Mucosa of rectum (tissue), 2 donors: ENCODE measurements around the gene GTSE1.
A peak's percentile ranks its signal among the peaks of the same experiment; 100 is the strongest.

Source experiments
- H3K27ac ChIP-seq, 2 donors: one replicate each; pipeline ENCODE4 v1.7.0; 2013; ENCODE audit warnings: inconsistent platforms in 2 of 2, low read depth in 2 of 2, low read length in 2 of 2
- H3K27me3 ChIP-seq, 2 donors: one replicate each; pipeline ENCODE4 v1.7.0; 2013; ENCODE audit warnings: low read length in 2 of 2; ENCODE audit not compliant: control insufficient read depth in 2 of 2, insufficient read depth in 2 of 2
- H3K36me3 ChIP-seq, 2 donors: one replicate each; pipeline ENCODE4 v1.7.0; 2013; ENCODE audit warnings: low read length in 2 of 2; ENCODE audit not compliant: control insufficient read depth in 2 of 2, insufficient read depth in 2 of 2
- H3K4me1 ChIP-seq, 2 donors: one replicate each; pipeline ENCODE4 v1.7.0; 2013; ENCODE audit warnings: low read length in 2 of 2, mild to moderate bottlenecking in 1 of 2; ENCODE audit not compliant: control insufficient read depth in 2 of 2, insufficient read depth in 2 of 2
- H3K4me3 ChIP-seq, 2 donors: one replicate each; pipeline ENCODE4 v1.7.0; 2013; ENCODE audit warnings: low read length in 2 of 2
- H3K9ac ChIP-seq, 2 donors: one replicate each; pipeline ENCODE4 v1.7.0; 2013; ENCODE audit warnings: low read length in 2 of 2, low read depth in 1 of 2, mild to moderate bottlenecking in 1 of 2
- H3K9me3 ChIP-seq, 2 donors: one replicate each; pipeline ENCODE4 v1.7.0; 2013; ENCODE audit warnings: low read length in 2 of 2; ENCODE audit not compliant: control insufficient read depth in 2 of 2
- donor health status: healthy.
- donor health status: Normal muscosa, but diverticular disease.

Gene GTSE1

GRCh38 chr22:46273432-46274148 lies 23.1 kb upstream of the GTSE1 start:
- Histone ChIP-seq H3K9me3 (no peaks in the 10 kb centered on the region), H3K4me3 (no peak overlapping the region), H3K4me1 (peaks cover 4 to 12% of the 10 kb centered on the region in 2 donors), H3K27ac (no peak overlapping the region), H3K9ac (no peak overlapping the region), H3K27me3 (no peaks in the 10 kb centered on the region), H3K36me3 (peaks cover 48 to 63% of the 10 kb centered on the region in 2 donors)

GRCh38 chr22:46274381-46274780 lies 22.3 kb upstream of the GTSE1 start:
- Histone ChIP-seq H3K9ac (no peak overlapping the region), H3K27me3 (no peaks in the 10 kb centered on the region), H3K4me3 (no peak overlapping the region), H3K4me1 (peaks cover 0 to 6% of the 10 kb centered on the region in 2 donors), H3K27ac (no peak overlapping the region), H3K36me3 (peaks cover 56 to 68% of the 10 kb centered on the region in 2 donors), H3K9me3 (no peaks in the 10 kb centered on the region)

DNA sequence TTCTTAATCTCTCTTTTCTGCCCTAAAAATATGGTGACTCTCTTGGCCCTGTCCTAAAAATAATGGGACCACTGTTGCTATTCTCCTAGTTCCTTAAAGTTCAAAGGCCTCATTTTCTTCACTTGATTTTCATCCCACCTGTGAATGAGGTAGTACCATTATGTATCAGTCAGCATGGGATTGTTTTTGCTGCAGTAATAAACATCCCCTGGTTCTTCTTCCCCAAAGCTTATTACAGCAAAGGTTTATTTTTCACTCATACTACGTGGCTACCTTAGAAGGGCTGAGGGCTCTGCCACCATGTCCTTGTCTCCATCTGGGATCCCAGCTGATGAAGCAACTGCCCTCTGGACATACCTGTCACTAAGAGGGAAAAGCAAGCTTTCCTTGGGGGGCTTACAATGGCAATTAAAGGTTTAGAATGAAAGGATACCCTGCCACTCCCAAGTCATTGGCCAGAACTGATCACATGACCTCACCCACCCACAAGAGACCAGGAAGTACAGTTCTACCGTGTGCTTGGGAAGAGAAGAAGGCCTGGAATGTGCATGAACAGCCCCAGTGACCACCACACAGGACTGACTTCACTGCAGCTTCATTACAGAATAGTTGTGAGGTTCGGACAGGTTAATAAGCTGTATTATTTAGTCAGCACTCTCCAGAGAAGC lies 21.1 kb upstream of the GTSE1 start:
- no peaks in the 10 kb centered on the region for H3K9me3 ChIP-seq
- no peak overlapping the region for H3K27ac ChIP-seq

GRCh38 chr22:46276563-46276962 lies 20.1 kb upstream of the GTSE1 start:
- H3K4me1 ChIP-seq: no peaks in the 10 kb centered on the region
- no peaks in the 10 kb centered on the region for H3K27me3 ChIP-seq
- peaks cover 78 to 86% of the 10 kb centered on the region in 2 donors for H3K36me3 ChIP-seq

More for the DNA sequence above, 21.1 kb upstream of the GTSE1 start:
- H3K4me3 ChIP-seq: no peak overlapping the region
- no peak overlapping the region for H3K9ac ChIP-seq
- H3K27me3 ChIP-seq: no peaks in the 10 kb centered on the region
- peaks cover 68 to 77% of the 10 kb centered on the region in 2 donors for H3K36me3 ChIP-seq
- H3K4me1 ChIP-seq: no peaks in the 10 kb centered on the region

DNA sequence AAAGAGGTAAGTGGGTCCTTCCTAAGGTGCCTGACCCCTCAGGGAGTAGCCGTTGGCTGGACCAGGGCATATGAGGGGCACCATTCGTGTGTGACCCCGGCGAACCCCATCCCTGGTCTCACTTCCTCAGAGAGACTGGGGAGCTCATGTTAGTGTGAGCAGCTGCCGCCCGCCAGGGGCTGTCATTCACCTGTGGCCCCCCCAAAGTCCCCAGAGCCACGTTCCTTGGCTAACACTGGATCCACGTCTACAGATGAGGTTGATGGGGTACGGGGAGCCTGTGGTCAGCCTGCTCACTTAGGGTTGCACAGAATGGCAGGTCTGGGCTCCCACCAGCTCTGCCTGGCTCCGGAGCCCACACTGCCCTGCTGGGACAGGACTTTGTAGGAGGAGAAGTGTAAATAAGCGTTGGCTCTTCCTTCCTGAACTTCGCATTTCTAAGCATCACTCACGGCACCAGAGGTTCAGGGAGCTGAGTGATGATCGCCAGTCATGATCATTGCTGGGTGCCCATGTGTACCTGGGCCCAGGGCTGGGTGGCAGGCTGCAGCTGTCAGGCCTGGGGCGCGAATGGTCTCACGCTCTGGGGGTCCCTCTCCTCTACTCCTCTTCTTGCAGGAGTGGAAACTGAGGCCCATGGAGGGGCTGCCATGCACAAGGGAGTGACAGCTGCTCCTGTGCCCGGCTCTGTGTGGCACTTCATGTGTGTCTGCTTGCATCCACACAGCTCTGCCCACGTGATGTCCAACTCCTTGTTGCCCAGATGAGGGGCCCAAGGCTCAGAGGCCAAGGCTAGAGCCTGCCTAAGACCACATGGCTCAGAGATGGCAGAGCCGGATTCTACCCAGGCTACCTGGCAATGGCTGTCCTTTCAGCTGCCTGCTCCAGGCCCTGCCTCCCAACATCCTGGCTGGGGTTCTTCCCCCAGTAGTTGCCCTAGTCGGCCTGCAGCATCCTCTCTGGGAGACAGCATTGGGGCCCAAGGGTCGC lies 17.7 kb upstream of the GTSE1 start:
- Histone ChIP-seq H3K4me1 (no peaks in the 10 kb centered on the region), H3K36me3 (peaks cover 77 to 85% of the 10 kb centered on the region in 2 donors), H3K9me3 (no peaks in the 10 kb centered on the region), H3K4me3 (no peak overlapping the region), H3K9ac (no peak overlapping the region), H3K27ac (no peak overlapping the region), H3K27me3 (no peaks in the 10 kb centered on the region)

More at GRCh38 chr22:46276563-46276962, 20.1 kb upstream of the GTSE1 start:
- Histone ChIP-seq H3K27ac (no peak overlapping the region), H3K4me3 (no peak overlapping the region), H3K9ac (no peak overlapping the region), H3K9me3 (no peaks in the 10 kb centered on the region)

- H3K27me3 ChIP-seq: no peaks in the 10 kb centered on the region
- peaks cover 80 to 88% of the 10 kb centered on the region in 2 donors for H3K36me3 ChIP-seq
- H3K27ac ChIP-seq: peak overlapping the region in 1 of 2 donors; percentile 40
- no peak overlapping the region for H3K4me3 ChIP-seq
- no peak overlapping the region for H3K9ac ChIP-seq
- H3K4me1 ChIP-seq: no peaks in the 10 kb centered on the region
- H3K9me3 ChIP-seq: no peaks in the 10 kb centered on the region
Measured at GRCh38 chr22:46280063-46280817, 16.4 kb upstream of the GTSE1 start.

GRCh38 chr22:46280999-46281623 lies 15.6 kb upstream of the GTSE1 start:
- H3K9ac ChIP-seq: no peak overlapping the region
- H3K27ac ChIP-seq: peak overlapping the region in 1 of 2 donors; percentile 32
- no peaks in the 10 kb centered on the region for H3K27me3 ChIP-seq
- no peaks in the 10 kb centered on the region for H3K9me3 ChIP-seq
- H3K4me1 ChIP-seq: no peaks in the 10 kb centered on the region
- H3K36me3 ChIP-seq: peaks cover 72 to 82% of the 10 kb centered on the region in 2 donors
- no peak overlapping the region for H3K4me3 ChIP-seq

GRCh38 chr22:46281866-46282678 lies 14.6 kb upstream of the GTSE1 start:
- Histone ChIP-seq H3K4me3 (no peak overlapping the region), H3K4me1 (no peaks in the 10 kb centered on the region), H3K27ac (peak overlapping the region in 1 of 2 donors; percentile 32), H3K36me3 (peaks cover 74 to 83% of the 10 kb centered on the region in 2 donors), H3K9me3 (no peaks in the 10 kb centered on the region), H3K27me3 (no peaks in the 10 kb centered on the region), H3K9ac (no peak overlapping the region)
